ENCODE data around the gene ZNF493.

Gene ZNF493

GRCh38 chr19:21463449-21464105 lies 66.6 kb downstream of the ZNF493 start:
- DNase-seq (ENCODE audit: low spot score), result peak; percentile 93

DNA sequence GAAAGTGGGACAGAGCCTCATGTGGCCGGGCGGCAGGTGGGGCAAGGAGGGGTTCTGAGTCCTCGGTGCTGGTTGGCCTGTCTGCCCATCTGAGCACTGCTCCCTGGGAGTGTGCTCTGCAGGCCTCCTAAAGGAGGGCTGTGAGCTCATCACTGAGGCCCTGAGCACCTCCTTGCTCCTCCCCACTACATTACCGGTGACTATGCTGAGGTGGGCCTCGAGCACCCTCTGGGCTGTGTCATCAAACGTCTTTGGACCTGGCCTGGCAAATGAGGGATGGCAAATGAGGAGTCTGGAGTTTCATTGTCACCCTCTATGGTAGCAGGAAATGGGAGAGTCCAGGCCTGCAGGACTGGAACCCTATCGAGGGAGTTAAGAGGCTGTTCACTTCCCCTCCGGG lies 69.7 kb downstream of the ZNF493 start:
- DNase-seq (ENCODE audit: low spot score), result no peak

- DNase-seq (ENCODE audit: low spot score), result peak; percentile 26
These were observed 71.9 kb downstream of the ZNF493 start for GRCh38 chr19:21468791-21469190.

GRCh38 chr19:21472507-21472906 lies 75.6 kb downstream of the ZNF493 start:
- DNase-seq (ENCODE audit: low spot score), result no peak

DNA sequence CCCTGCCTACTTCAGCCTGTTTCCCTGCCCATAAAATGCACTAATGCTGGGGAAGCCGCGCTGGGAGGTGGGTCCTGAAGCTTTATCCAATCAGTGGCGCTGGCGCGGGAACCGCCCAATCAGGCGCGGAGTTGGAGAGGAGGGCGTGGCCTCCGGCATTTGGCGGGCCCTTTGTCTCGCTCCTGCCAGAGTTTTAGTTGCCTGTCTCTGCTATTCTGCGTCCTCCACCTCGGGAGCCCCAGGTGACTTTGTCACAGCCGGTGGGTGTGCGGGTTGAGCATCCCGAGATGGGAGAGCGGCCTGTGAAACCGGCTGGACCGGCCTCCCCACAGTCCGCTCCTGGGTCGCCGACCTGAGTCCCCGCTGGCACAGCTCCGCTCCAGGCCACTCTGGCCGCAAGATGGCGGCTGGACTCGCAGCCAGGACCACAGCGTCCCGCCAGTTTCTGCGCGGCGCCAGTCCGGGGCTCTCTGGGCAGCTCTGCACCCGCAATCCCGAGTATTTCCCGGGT lies 77.8 kb downstream of the ZNF493 start:
- DNase-seq (ENCODE audit: low spot score), result peak; percentile 87

Data from iPS-NIHi11 (cell line).